ENCODE data around the gene PKHD1. TPM values are rescaled to one million over a fixed set of nuclear protein-coding genes. Genes with fewer than 3 reads are reported as not detected.

PKHD1 gene
- total and polyA plus RNA-seq, 2 of the 8 experiments (the other 6 are each of a cell fraction or from before 2014, with no cell fraction given): 0.06 to 0.09 TPM

- TF ChIP-seq POLR2AphosphoS5 (IDR thresholded peaks at IDR 0.05; ENCODE audit: low read depth, low read length): no peak
- no peak for TF ChIP-seq EP300 (IDR thresholded peaks at IDR 0.05; ENCODE audit: borderline replicate concordance in 1 of 2, low read depth in 2 of 2, low read length in 2 of 2)
- no peak for TF ChIP-seq CHD7 (IDR thresholded peaks at IDR 0.05; ENCODE audit: insufficient replicate concordance, low read length)
These were observed 32.0 kb downstream of the PKHD1 start (continued) for GRCh38 chr6:52055451-52055850.

Measured in H1 (cell line).